PC-9 (cell line): Measurements from ENCODE around the gene LRRC70. TPM values are rescaled to one million over a fixed set of nuclear protein-coding genes. Genes with fewer than 3 reads are reported as not detected.

Experiments used
- Bru-seq: library from RNA; stranded (reverse); fragments of 400-500 nt; gene quantifications from one replicate; lab custom pipeline; 2021; lab: Mats Ljungman, UMichigan
- BruChase-seq, 2 experiments: library from RNA; stranded (reverse); fragments of 400-500 nt; gene quantifications; one replicate each; lab custom pipeline; 2021; lab: Mats Ljungman, UMichigan
- BruUV-seq: library from RNA; stranded (reverse); fragments of 400-500 nt; replicated peaks from 2 replicates; lab custom pipeline; 2021; lab: Mats Ljungman, UMichigan
- CTCF ChIA-PET: fragments of 300-600 bp; sonication (Branson Sonifier 250); formaldehyde crosslinking; loops from one replicate; lab custom pipeline; 2022; ENCODE audit warnings: antibody characterized with exemption; lab: Charles Lee
- POLR2A ChIA-PET: fragments of 300-600 bp; sonication (Branson Sonifier 250); formaldehyde crosslinking; loops from one replicate; lab custom pipeline; 2022; ENCODE audit warnings: antibody characterized with exemption; ENCODE audit not compliant: unreplicated experiment; lab: Charles Lee
- DNase-seq, 2 experiments: peaks; one replicate each; pipeline versions ENCODE4 v3.0.0 to v3.0.0-alpha.2; 2015 to 2022; ENCODE audit warnings: mixed read lengths in 1 of 2
- H2AFZ ChIP-seq: fragments of 200-600 bp; sonication (generic); 2 replicates; pipeline ENCODE4 v1.8.1; 2017; ENCODE audit warnings: antibody characterized with exemption
- H3F3A ChIP-seq: fragments of 200-600 bp; sonication (generic); 2 replicates; pipeline ENCODE4 v1.8.1; 2017; ENCODE audit warnings: antibody characterized with exemption, mild to moderate bottlenecking, low read depth; ENCODE audit not compliant: insufficient read depth
- H3K27ac ChIP-seq: fragments of 200-600 bp; sonication (generic); 2 replicates; pipeline ENCODE4 v1.6.1; 2016; ENCODE audit warnings: mixed run types
- H3K27me3 ChIP-seq: fragments of 200-600 bp; sonication (generic); 2 replicates; pipeline ENCODE4 v1.6.1; 2016; ENCODE audit warnings: low read depth, mixed run types; ENCODE audit not compliant: insufficient read depth
- H3K36me3 ChIP-seq: fragments of 200-600 bp; sonication (generic); 2 replicates; pipeline ENCODE4 v1.6.1; 2016; ENCODE audit warnings: low read depth, mixed run types
- H3K4me1 ChIP-seq: fragments of 200-600 bp; sonication (generic); replicated peaks from 2 replicates; pipeline ENCODE4 v1.6.1; 2016; ENCODE audit warnings: mixed run types; ENCODE audit not compliant: insufficient read depth
- H3K4me2 ChIP-seq: fragments of 200-600 bp; sonication (generic); 2 replicates; pipeline ENCODE4 v1.6.1; 2017; ENCODE audit warnings: mixed run types
- H3K4me3 ChIP-seq: fragments of 200-600 bp; sonication (generic); 2 replicates; pipeline ENCODE4 v1.6.1; 2016; ENCODE audit warnings: mixed run types
- H3K79me2 ChIP-seq: fragments of 200-600 bp; sonication (generic); 2 replicates; pipeline ENCODE4 v1.6.1; 2017; ENCODE audit warnings: low read depth, mixed run types
- H3K9me2 ChIP-seq: fragments of 200-600 bp; sonication (generic); 2 replicates; pipeline ENCODE4 v1.8.1; 2017; ENCODE audit warnings: mild to moderate bottlenecking; ENCODE audit not compliant: insufficient read depth
- H3K9me3 ChIP-seq: fragments of 200-600 bp; sonication (generic); 2 replicates; pipeline ENCODE4 v1.8.1; 2016; ENCODE audit warnings: low read depth; ENCODE audit not compliant: insufficient read depth
- H4K20me1 ChIP-seq: fragments of 200-600 bp; sonication (generic); 2 replicates; pipeline ENCODE4 v1.8.1; 2017; ENCODE audit not compliant: insufficient read depth
- EZH2 ChIP-seq: fragments of 200-600 bp; sonication (generic); IDR thresholded peaks from 2 replicates; pipeline ENCODE4 v1.8.0; 2017; ENCODE audit warnings: antibody characterized with exemption, low read depth
- intact Hi-C: fragments of 100-400 bp; cut with micrococcal nuclease; formaldehyde crosslinking; loops from one replicate; pipeline ENCODE4 v1.10.0; 2022; ENCODE audit not compliant: unreplicated experiment
- long read RNA-seq: library from polyadenylated mRNA; stranded (forward); transcript quantifications from one replicate; pipeline ENCODE4 v2.0.0, GENCODE V29; 2022
- total RNA-seq: library from RNA; stranded (reverse); gene quantifications from 2 replicates; pipeline ENCODE4 v1.2.3, GENCODE V29; 2021
- TF ChIP-seq, protein P1 (sequence below): fragments of 200-600 bp; sonication (generic); conservative IDR thresholded peaks from 2 replicates; pipeline ENCODE4 v1.6.1; 2017; ENCODE audit warnings: mixed run types, antibody characterized with exemption, mild to moderate bottlenecking, moderate library complexity

The LRRC70 gene, protein sequence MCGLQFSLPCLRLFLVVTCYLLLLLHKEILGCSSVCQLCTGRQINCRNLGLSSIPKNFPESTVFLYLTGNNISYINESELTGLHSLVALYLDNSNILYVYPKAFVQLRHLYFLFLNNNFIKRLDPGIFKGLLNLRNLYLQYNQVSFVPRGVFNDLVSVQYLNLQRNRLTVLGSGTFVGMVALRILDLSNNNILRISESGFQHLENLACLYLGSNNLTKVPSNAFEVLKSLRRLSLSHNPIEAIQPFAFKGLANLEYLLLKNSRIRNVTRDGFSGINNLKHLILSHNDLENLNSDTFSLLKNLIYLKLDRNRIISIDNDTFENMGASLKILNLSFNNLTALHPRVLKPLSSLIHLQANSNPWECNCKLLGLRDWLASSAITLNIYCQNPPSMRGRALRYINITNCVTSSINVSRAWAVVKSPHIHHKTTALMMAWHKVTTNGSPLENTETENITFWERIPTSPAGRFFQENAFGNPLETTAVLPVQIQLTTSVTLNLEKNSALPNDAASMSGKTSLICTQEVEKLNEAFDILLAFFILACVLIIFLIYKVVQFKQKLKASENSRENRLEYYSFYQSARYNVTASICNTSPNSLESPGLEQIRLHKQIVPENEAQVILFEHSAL
- total RNA-seq = 0.98 and 1.1 TPM in 2 replicates
- Bru-seq, nascent RNA = percentile 85 among the genes with signal in this experiment
- BruChase-seq, experiment 1, labeled RNA remaining after a 2-hour chase = percentile 80 among the genes with signal in this experiment
- BruChase-seq, experiment 2, labeled RNA remaining after a 6-hour chase = percentile 61 among the genes with signal in this experiment
- long read RNA-seq = 0 reads

DNA sequence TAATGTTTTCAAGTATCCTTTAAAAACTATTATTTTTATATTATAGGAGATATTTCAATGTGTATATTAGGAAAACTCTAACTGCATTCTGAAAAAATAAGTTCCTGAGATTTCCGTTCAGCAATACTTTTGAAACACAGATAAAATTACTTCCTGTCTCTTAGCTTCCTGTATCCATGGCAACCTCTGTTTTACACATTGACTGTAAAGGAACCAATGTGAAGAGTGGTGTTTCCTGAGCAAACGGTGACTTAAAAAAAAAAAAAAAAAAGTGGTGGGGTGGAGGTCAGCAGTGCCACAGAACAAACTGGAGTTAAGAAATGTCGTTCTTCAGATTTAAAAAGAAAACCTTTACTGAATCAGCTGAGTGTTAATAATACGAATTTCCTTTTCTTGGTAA, at the start of gene LRRC70:
Gene LRRC70 (plus strand): TSS at position 280 of the 400 bp plus-strand sequence. CDS start 620 bp downstream, outside the sequence.
- no peaks in the 10 kb centered on the region for H3K4me1 ChIP-seq
- no peak for TF ChIP-seq EZH2
- TF ChIP-seq, protein P1, sequence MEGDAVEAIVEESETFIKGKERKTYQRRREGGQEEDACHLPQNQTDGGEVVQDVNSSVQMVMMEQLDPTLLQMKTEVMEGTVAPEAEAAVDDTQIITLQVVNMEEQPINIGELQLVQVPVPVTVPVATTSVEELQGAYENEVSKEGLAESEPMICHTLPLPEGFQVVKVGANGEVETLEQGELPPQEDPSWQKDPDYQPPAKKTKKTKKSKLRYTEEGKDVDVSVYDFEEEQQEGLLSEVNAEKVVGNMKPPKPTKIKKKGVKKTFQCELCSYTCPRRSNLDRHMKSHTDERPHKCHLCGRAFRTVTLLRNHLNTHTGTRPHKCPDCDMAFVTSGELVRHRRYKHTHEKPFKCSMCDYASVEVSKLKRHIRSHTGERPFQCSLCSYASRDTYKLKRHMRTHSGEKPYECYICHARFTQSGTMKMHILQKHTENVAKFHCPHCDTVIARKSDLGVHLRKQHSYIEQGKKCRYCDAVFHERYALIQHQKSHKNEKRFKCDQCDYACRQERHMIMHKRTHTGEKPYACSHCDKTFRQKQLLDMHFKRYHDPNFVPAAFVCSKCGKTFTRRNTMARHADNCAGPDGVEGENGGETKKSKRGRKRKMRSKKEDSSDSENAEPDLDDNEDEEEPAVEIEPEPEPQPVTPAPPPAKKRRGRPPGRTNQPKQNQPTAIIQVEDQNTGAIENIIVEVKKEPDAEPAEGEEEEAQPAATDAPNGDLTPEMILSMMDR = no peak
- no peaks in the 10 kb centered on the region for H3K9me2 ChIP-seq
- POLR2A ChIA-PET = no interaction called here
- no peaks in the 10 kb centered on the region for H3K79me2 ChIP-seq
- H3K36me3 ChIP-seq = no peaks in the 10 kb centered on the region
- no peaks in the 10 kb centered on the region for H3K27me3 ChIP-seq
- no peaks in the 10 kb centered on the region for H4K20me1 ChIP-seq
- no peak within 1 kb of the TSS for H2AFZ ChIP-seq
- CTCF ChIA-PET = no interaction called here
- no peak within 1 kb of the TSS for H3K4me3 ChIP-seq
- intact Hi-C loops = no loop called here
- no peak for DNase-seq
- H3K4me2 ChIP-seq = no peak within 1 kb of the TSS
- H3K27ac ChIP-seq = no peak within 1 kb of the TSS
- H3F3A ChIP-seq = no peaks in the 10 kb centered on the region
- no TSS peak for BruUV-seq
- H3K9me3 ChIP-seq = no peaks in the 10 kb centered on the region

DNA sequence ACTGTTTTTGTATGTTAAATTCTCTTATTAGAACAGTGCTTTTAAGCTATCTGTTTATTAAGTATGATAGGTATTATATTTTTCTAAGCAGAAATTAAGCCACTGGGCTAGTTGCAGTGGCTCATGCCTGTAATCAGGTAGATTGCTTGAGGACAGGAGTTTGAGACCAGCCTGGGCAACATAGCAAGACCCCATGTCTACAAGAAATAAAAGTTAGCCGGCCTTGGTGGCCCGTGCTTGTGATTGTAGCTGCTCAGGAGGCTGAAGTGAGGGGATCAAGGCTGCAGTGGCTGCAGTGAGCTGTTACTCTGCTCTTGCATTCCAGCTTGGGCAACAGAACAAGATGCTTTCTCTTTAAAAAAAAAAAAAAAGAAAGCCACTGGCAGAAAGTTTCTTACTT, 45.0 kb upstream of the LRRC70 start:
- Histone ChIP-seq H3K4me1 (no peaks in the 10 kb centered on the region), H3K9me2 (no peaks in the 10 kb centered on the region), H3K79me2 (no peaks in the 10 kb centered on the region), H3K4me3 (no peak overlapping the region), H3K36me3 (no peaks in the 10 kb centered on the region; the same call in 1 of the 2 replicates), H3F3A (0 out of 2 replicates have a peak, but pooled peaks cover 4% of the 10 kb centered on the region), H4K20me1 (no peaks in the 10 kb centered on the region), H3K4me2 (no peak overlapping the region), H3K9me3 (peaks cover 5% of the 10 kb centered on the region; the same call in 1 of the 2 replicates), H3K27ac (no peak overlapping the region), H2AFZ (no peak overlapping the region), H3K27me3 (no peaks in the 10 kb centered on the region)
- intact Hi-C loops = no loop called here
- ChIA-PET POLR2A (no interaction called here), CTCF (interaction anchor here (0.6 kb wide), 1 partner anchor 1593 kb away, joined by 9 read pairs; no protein-coding TSS in a partner anchor)
- no TSS peak for BruUV-seq
- TF ChIP-seq, protein P1 = no peak
- no peak for TF ChIP-seq EZH2
- no peak for DNase-seq

DNA sequence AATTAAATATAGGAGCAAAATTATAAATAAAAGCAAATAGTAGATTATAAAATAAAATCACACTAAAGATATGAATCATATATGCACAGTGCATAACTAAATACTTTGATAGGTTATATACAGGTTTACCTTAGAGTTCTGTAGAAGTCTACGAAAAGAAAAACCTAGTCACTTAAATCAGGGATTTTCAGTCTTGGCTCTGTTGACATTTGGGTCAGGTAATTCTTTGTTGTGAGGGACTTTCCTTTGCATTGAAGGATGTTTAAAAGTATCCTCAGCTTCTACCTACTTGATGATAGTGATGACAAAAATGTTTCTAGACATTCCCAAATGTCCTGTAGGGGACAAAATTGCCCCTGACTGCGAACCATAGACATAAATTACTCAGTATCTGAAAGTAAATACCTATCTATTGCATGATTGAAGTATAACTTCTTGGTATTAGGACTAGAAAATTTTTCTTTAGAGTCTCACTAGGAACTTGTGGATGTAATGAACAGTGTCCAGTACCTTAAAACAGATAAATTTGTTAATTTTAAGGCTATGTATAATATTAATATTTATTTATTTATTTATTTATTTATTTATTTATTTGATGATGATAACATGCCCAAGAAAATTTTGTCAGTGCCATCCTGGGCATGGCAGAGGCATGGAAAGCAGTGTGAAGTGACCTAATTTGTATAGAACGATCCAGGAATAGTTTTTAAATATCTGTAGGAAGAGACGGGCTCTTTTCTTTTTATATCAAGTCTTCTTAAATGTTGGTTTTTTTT, 44.0 kb upstream of the LRRC70 start:
- no peak for DNase-seq

More for the DNA sequence above, 44.0 kb upstream of the LRRC70 start:
- peaks cover 5% of the 10 kb centered on the region; the same call in 1 of the 2 replicates for H3K9me3 ChIP-seq
- ChIA-PET CTCF (no interaction called here), POLR2A (no interaction called here)
- BruUV-seq = no TSS peak
- H3K36me3 ChIP-seq = no peaks in the 10 kb centered on the region; the same call in 1 of the 2 replicates
- H3K27me3 ChIP-seq = no peaks in the 10 kb centered on the region
- intact Hi-C loops = no loop called here
- no peaks in the 10 kb centered on the region for H4K20me1 ChIP-seq
- H3K4me1 ChIP-seq = no peaks in the 10 kb centered on the region
- no peaks in the 10 kb centered on the region for H3K9me2 ChIP-seq
- H3F3A ChIP-seq = 0 out of 2 replicates have a peak, but pooled peaks cover 4% of the 10 kb centered on the region
- H3K4me2 ChIP-seq = no peak overlapping the region
- TF ChIP-seq, protein P1 = no peak
- TF ChIP-seq EZH2 = no peak
- H3K79me2 ChIP-seq = no peaks in the 10 kb centered on the region
- no peak overlapping the region for H3K4me3 ChIP-seq
- H2AFZ ChIP-seq = no peak overlapping the region
- H3K27ac ChIP-seq = no peak overlapping the region
